Stomach smooth muscle (tissue), 2 donors: ENCODE measurements around the gene GTF2IRD2.
"Not testable (repeated sequence)": the region's sequence is repeated elsewhere in the genome, so short reads cannot be mapped to it uniquely, and the experiment has no call there.

Experiments used
- H3K27ac ChIP-seq: one replicate; pipeline ENCODE4 v1.7.0; 2013; ENCODE audit warnings: mild to moderate bottlenecking, low read length, inconsistent platforms
- H3K27me3 ChIP-seq, 2 donors: one replicate each; pipeline ENCODE4 v1.7.0; 2013; ENCODE audit warnings: low read length in 2 of 2; ENCODE audit not compliant: insufficient read depth in 2 of 2, control insufficient read depth in 1 of 2
- H3K36me3 ChIP-seq, 2 donors: one replicate each; pipeline ENCODE4 v1.7.0; 2013; ENCODE audit warnings: low read length in 2 of 2; ENCODE audit not compliant: control insufficient read depth in 2 of 2, insufficient read depth in 2 of 2
- H3K4me1 ChIP-seq: one replicate; pipeline ENCODE4 v1.7.0; 2013; ENCODE audit warnings: low read length; ENCODE audit not compliant: control insufficient read depth, insufficient read depth
- H3K4me3 ChIP-seq, 2 donors: one replicate each; pipeline ENCODE4 v1.7.0; 2013; ENCODE audit warnings: low read length in 2 of 2
- H3K9ac ChIP-seq, 2 donors: one replicate each; pipeline ENCODE4 v1.7.0; 2013; ENCODE audit warnings: low read length in 2 of 2, mild to moderate bottlenecking in 1 of 2
- H3K9me3 ChIP-seq, 2 donors: one replicate each; pipeline ENCODE4 v1.7.0; 2013; ENCODE audit warnings: low read length in 2 of 2; ENCODE audit not compliant: control insufficient read depth in 2 of 2
- donor health status: healthy.
- donor health status: Pancreatic carcinoma.

The GTF2IRD2 gene

DNA sequence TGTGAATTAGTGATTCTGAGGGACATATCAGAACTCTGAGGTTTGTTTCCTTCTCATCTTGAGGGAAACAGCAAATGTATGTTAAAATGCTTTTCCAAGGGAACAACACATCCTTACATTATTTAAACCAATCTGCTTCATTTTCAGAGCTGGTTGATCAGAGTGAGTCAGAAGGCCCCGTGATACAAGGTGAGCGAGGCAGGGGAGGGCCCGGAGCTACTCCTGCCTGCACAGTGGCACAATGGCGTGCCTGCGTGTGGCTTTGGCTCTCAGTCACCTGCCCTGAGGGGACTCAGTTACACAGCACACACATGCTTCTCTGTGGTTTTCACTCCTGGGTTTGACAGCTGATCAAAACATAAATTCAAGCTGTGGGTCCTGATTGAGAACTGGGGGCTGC is 94.7 kb downstream of the GTF2IRD2 start:
- not testable (repeated sequence) for H3K4me1 ChIP-seq, H3K36me3 ChIP-seq, H3K4me3 ChIP-seq, H3K27me3 ChIP-seq, H3K9ac ChIP-seq, H3K27ac ChIP-seq, H3K9me3 ChIP-seq

DNA sequence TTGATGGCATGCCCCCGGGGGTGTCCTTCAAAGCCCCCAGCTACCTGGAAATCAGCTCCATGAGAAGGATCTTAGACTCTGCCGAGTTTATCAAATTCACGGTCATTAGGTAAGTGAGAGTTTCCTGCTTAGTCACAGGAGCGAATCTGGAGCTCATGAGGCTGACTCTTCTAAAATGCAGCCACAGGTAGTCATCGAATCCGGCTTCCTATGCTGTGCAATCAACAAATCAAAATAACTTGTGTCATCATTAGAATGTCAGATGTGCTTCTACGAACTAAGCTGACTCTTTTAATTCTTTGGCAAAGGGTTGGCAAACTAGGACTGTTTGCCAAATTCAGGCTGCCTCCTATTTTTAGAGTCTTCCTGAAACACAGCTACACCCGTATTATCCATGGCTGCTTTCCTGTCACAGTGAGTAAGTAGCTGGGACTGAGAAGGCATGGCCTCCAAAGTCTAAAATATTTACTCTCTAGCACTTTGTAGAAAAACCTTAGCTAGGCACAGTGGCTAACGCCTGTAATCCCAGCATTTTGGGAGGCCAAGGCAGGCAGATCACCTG is 97.4 kb downstream of the GTF2IRD2 start:
- H3K27ac ChIP-seq, H3K9me3 ChIP-seq, H3K4me1 ChIP-seq, H3K27me3 ChIP-seq, H3K9ac ChIP-seq, H3K36me3 ChIP-seq, H3K4me3 ChIP-seq: not testable (repeated sequence)
